Left ventricle myocardium inferior (tissue), 1 donor: Measurements from ENCODE around the gene ZFHX2. TPM values are rescaled to one million over a fixed set of nuclear protein-coding genes. Genes with fewer than 3 reads are reported as not detected.

Experiments
- DNase-seq: peaks from one replicate; pipeline ENCODE4 v3.0.0-alpha.2; 2020
- H3K27ac ChIP-seq: fragments of 200-600 bp; replicated peaks from 2 replicates; pipeline ENCODE4 v1.8.0; 2021
- H3K27me3 ChIP-seq: fragments of 200-600 bp; 2 replicates; pipeline ENCODE4 v1.8.0; 2021; ENCODE audit warnings: low read depth
- H3K36me3 ChIP-seq: fragments of 200-600 bp; 2 replicates; pipeline ENCODE4 v1.8.0; 2021
- H3K4me1 ChIP-seq: fragments of 200-600 bp; 2 replicates; pipeline ENCODE4 v1.8.0; 2021
- H3K4me3 ChIP-seq: fragments of 200-600 bp; 2 replicates; pipeline ENCODE4 v1.8.0; 2021; ENCODE audit warnings: mild to moderate bottlenecking, moderate library complexity
- H3K9me3 ChIP-seq: fragments of 200-600 bp; replicated peaks from 2 replicates; pipeline ENCODE4 v1.8.0; 2021
- CTCF ChIP-seq: fragments of 200-600 bp; IDR thresholded peaks from 2 replicates; pipeline ENCODE4 v1.8.0; 2021; ENCODE audit warnings: antibody characterized with exemption, mild to moderate bottlenecking, borderline replicate concordance
- intact Hi-C: fragments of 100-400 bp; cut with micrococcal nuclease; formaldehyde crosslinking; loops from one replicate; pipeline ENCODE4 v1.11.0; 2022
- total RNA-seq: library from RNA; stranded (reverse); fragmentation: NEBNext Ultra II Directional; extraction: Animal tissue kit (Norgen Biotek cat#: 25700); gene quantifications from one replicate; pipeline ENCODE4 v1.2.1, GENCODE V29; 2021
- donor health status: DM: no; HTN: yes; CAD: no; lungs with severe emphysema.

Gene ZFHX2
- total RNA-seq, 1 donor from 2014 or later, result 0.74 TPM

GRCh38 chr14:23577004-23577681 is 25.6 kb upstream of the ZFHX2 start:
- intact Hi-C loops, result no loop called here
- no peaks in the 10 kb centered on the region for H3K9me3 ChIP-seq
- no peak for DNase-seq
- H3K36me3 ChIP-seq, result no peaks in the 10 kb centered on the region
- H3K4me3 ChIP-seq, result peak overlapping the region; percentile 57
- H3K27me3 ChIP-seq, result peaks cover 96% of the 10 kb centered on the region
- peaks cover 18% of the 10 kb centered on the region for H3K4me1 ChIP-seq
- no peak overlapping the region for H3K27ac ChIP-seq
- TF ChIP-seq CTCF, result no peak

- H3K36me3 ChIP-seq, result no peaks in the 10 kb centered on the region
Observed at GRCh38 chr14:23573384-23574015, 21.9 kb upstream of the ZFHX2 start.

GRCh38 chr14:23572836-23573235 is 21.3 kb upstream of the ZFHX2 start:
- no peak overlapping the region for H3K4me3 ChIP-seq
- H3K4me1 ChIP-seq, result peaks cover 22% of the 10 kb centered on the region
- no peak for TF ChIP-seq CTCF
- H3K27me3 ChIP-seq, result peaks cover 67% of the 10 kb centered on the region
- H3K36me3 ChIP-seq, result no peaks in the 10 kb centered on the region
- H3K27ac ChIP-seq, result peak overlapping the region; percentile 19
- intact Hi-C loops, result no loop called here
- no peak for DNase-seq
- H3K9me3 ChIP-seq, result no peaks in the 10 kb centered on the region

More at GRCh38 chr14:23573384-23574015, 21.9 kb upstream of the ZFHX2 start:
- H3K27ac ChIP-seq, result no peak overlapping the region
- no peak overlapping the region for H3K4me3 ChIP-seq
- TF ChIP-seq CTCF, result no peak
- H3K9me3 ChIP-seq, result no peaks in the 10 kb centered on the region
- intact Hi-C loops, result no loop called here
- DNase-seq, result no peak
- H3K4me1 ChIP-seq, result peaks cover 18% of the 10 kb centered on the region
- peaks cover 74% of the 10 kb centered on the region for H3K27me3 ChIP-seq

- Histone ChIP-seq H3K4me1 (peaks cover 23% of the 10 kb centered on the region), H3K9me3 (no peaks in the 10 kb centered on the region), H3K27me3 (peaks cover 64% of the 10 kb centered on the region), H3K27ac (peak overlapping the region; percentile 19), H3K4me3 (no peak overlapping the region), H3K36me3 (no peaks in the 10 kb centered on the region)
- no peak for DNase-seq
- intact Hi-C loops, result no loop called here
- no peak for TF ChIP-seq CTCF
Observed at GRCh38 chr14:23572524-23572828, 20.9 kb upstream of the ZFHX2 start.

GRCh38 chr14:23571701-23572523 is 20.3 kb upstream of the ZFHX2 start:
- H3K36me3 ChIP-seq, result no peaks in the 10 kb centered on the region
- H3K4me1 ChIP-seq, result peaks cover 23% of the 10 kb centered on the region
- TF ChIP-seq CTCF, result no peak
- no peak overlapping the region for H3K4me3 ChIP-seq
- no peak for DNase-seq
- peak overlapping the region; percentile 19 for H3K27ac ChIP-seq
- H3K27me3 ChIP-seq, result peaks cover 58% of the 10 kb centered on the region
- H3K9me3 ChIP-seq, result no peaks in the 10 kb centered on the region
- intact Hi-C loops, result no loop called here
